GM19025 (cell line): ENCODE measurements around the gene CCP110.
A peak's percentile ranks its signal among the peaks of the same experiment; 100 is the strongest.

Experiments
- ATAC-seq: cut with Tn5 transposase; IDR thresholded peaks from one replicate; pipeline ENCODE4 v1.9.1; 2021; ENCODE audit warnings: mild to moderate bottlenecking, low read depth, moderate library complexity; ENCODE audit not compliant: unreplicated experiment

CCP110 gene

DNA sequence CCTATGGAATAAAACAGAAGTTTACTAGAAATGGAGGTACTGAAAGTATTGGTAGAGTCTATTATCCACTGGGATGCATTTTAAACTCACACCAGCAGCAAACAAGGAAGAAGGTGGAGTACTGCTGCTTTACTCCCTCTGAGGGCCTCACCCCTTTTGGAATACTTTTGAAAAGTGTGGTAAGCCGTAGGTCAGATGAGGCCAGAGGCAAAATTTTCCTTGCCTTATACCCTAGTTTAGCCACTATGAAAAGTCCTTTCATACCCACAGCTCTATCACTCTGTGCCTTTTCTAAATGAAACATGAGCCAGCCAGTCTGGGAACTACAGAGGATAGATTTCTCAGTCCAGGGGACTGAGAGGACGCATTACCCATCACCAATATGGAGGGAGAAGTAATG, 15.9 kb upstream of the CCP110 start:
- no peak for ATAC-seq

DNA sequence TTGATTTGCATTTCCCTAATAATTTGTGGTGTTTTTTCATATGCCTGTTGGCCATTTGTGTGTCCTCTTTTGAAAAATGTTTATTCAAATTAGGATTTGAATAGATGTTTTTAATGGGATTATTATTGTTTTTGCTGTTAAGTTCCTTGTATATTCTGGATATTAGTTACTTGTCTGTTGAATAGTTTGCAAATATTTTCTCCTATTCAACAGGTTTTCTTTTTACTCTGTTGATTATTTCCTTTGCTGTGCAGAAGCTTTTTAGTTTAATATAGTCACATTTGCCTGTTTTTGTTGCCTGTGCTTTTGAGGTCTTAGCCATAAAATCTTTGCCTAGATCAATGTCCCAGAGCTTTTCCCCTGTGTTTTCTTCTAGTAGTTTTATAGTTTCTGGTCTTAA, 11.4 kb upstream of the CCP110 start:
- ATAC-seq: no peak

GRCh38 chr16:19513377-19514053, 10.2 kb upstream of the CCP110 start:
- ATAC-seq: no peak

- ATAC-seq: no peak
Measured at GRCh38 chr16:19515757-19516156, 8.0 kb upstream of the CCP110 start.

DNA sequence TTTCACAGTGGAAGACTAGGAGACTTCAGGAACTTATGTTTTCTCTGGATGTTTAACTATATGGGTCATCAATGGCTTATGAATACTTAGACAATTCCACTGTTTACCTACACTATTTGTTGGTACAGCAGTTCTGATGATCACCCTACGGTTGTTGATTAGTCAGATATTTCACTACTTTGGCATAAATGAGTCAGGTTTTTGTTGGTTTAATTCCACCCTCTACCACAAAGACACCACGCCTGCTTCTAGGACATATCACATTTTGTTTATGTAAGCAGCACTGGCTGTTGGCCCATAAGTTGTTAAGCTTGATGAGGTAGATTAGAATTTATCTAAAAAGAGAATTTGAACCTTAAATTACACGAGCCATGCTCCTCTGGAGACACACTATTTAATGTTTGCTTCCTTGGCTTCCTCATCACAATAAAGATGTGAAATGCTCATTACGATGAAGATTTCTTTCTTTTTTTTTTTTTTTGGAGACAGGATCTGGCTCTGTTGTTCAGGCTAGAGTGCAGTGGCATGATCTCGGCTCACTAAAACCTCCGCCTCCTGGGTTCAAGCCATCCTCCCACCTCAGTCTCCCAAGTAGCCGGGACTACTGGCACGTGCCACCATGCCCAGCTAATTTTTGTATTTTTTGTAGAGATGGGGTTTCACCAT, 6.2 kb upstream of the CCP110 start:
- no peak for ATAC-seq

DNA sequence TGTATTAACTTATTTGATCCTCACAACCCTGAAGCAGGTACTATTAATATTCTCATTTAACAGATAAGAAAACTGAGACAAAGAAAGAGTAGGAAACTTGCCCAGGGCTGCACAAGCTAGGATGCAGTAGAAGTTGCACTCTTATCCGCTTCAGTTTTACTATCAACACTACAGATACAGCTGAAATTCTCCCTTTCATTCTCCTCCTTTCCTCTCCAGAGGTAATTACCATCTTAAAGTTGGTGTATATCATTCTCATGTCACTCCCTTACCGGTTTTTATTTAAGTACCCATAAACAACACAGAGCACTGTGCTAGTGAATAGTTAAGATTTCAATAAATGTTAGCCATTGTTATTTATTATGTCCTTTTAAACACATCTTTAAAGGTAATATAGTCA, 5.4 kb upstream of the CCP110 start:
- ATAC-seq: no peak

GRCh38 chr16:19520861-19521331, 2.8 kb upstream of the CCP110 start:
- no peak for ATAC-seq

DNA sequence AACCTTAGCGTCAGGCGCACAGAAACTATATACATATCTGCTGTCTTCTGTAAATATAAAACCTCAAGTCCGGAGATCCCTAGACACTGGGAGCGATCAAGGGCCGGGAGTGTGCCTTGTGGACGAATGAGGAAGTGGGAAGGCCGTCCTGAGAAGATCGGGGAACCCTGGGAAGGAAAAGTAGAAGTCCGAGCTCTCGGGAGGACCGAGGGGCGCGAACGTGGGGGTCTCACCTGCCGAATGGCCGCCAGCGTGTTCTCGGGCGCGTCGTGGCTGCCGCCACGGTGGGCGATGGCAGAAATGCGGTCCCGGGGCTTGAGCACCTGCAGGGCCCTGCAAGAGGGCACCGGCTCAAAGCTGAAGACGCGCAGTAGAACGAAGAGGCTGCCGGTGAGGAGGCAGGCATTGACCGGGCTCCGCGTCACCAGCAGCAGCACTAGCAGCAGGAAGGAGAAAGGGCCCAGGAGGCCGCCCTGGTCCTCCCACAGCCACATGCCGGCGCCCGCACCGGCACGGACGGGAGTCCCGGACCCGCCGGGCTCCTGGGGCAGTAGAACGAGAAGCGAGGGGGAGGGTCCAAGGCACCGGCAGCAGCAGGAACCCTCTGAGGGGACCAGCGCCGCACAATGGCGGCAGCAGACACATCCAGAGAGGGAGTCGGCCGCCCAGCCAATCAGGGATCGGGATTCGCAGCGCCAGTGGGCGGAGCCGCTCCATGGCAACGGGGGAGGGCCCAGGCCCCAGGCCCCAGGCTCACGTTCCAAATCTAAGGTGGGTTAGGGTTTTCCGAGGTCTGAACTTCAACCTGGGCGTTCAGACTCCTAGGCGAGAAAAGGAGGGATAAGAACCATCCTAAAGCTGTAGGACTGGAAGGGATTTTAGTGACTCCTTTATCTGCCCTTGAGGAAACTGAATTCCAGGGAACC, 2.0 kb upstream of the CCP110 start, which contains the start of gene GDE1:
TSS of gene GDE1 (minus strand) at position 628 of the 926 bp plus-strand sequence. CDS start at position 494, 134 bp downstream.
- peak; percentile 78 for ATAC-seq

GRCh38 chr16:19522397-19522732, 1.4 kb upstream of the CCP110 start:
- no peak for ATAC-seq

DNA sequence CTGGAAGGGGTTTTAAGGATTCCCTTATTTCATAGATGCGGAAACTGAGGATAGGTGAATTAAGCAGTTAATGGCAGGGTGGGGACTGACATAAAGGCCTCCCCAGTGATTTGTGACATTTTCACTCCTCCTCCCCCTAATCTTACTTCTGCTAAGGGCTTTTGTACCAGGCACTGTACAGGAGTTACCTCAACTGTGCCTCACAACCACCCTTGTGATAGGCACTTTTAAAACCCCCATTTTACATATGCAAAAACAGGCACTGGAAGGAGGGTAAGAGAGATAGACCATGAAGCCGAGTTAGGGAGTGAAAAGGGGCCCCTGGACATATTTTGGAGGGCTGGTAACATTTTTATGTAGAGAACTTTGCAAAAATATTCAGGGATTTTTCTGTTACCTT, 982 bp upstream of the CCP110 start:
- ATAC-seq: no peak

DNA sequence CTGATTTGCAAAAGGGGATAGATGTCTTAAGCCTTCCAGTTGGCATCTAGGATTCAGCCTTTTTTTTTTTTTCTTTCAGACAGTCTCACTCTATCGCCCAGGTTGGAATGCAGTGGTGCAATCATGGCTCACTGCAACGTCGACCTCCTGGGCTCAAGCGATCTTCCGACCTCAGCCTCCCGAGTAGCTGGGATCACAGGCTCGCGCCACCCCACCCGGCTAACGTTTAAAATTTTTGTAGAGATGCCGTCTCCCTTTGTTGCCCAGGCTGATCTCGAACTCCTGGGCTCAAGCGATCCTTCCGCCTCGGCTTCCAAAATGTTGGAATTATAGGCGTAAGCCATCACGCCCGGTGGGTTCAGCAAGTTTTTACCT, 571 bp upstream of the CCP110 start:
- ATAC-seq: no peak

DNA sequence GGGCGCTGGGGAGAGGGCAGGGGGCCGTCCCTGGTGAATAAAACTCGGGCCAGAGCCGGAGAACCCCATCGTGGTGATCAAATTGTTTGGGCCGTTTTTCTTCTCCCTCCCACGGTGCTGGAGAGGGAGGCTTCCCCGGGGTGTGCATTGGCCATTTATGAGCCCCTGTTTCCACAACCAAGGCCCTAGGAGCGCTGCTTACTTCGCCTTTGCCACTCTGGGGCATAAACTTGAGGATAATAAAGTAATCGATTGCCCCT, 544 bp downstream of the CCP110 start:
- ATAC-seq: no peak

- ATAC-seq: no peak
Measured at GRCh38 chr16:19524616-19525384, 1.1 kb downstream of the CCP110 start.

DNA sequence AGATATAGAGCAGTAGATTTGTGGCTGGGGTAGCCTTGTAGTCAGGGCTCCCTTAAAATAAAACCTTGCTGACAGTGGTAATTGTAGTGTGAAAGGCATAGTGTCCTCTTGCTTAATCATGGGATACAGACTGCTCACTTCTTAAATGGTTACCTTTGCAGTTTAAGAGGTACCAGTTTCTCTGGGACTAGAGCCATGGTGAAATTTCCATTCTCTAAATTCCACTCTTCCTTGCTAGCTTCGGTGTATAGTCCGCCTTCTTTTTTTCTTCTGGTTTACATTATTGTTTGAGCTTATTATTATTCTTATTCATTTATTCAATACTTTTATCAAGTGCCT, 1.6 kb downstream of the CCP110 start:
- ATAC-seq: no peak

DNA sequence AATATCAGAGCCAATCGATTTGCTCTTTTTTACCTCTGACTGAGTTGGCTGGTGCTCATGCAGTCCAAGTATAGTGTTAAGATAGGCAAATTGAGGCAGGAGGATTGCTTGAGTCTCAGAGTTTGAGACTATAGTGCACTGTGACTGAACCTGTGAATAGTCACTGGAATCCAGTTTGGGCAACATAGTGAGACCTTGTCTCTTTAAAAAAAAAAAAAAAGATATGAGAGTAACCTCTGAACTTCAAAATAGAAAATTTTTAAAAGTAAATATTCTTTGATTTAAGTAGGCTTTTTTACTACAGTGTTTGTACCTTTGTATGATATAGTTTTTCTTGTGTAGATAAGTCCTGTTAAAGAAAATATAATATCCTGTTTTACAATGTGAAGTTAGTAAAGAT, 3.4 kb downstream of the CCP110 start:
- no peak for ATAC-seq

DNA sequence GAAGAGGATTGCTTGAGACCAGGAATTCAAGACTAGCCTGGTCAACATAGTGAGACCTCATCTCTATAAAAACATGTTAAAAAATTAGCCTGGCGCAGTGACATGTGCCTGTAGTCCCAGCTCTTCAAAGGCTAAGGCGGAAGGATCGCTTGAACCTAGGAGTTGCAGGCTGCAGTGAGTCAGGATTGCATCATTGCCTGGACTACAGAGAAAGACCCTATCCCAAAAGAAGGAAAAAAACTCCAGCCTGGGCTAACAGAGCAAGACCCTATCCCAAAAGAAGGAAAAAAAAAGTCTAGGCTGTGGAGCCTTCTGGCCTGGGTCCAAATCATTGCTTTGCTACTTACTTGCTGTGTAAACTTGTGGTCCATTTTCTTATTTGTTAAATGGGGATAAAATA, 4.9 kb downstream of the CCP110 start:
- no peak for ATAC-seq

- no peak for ATAC-seq
Measured at GRCh38 chr16:19532601-19533000, 8.9 kb downstream of the CCP110 start.

DNA sequence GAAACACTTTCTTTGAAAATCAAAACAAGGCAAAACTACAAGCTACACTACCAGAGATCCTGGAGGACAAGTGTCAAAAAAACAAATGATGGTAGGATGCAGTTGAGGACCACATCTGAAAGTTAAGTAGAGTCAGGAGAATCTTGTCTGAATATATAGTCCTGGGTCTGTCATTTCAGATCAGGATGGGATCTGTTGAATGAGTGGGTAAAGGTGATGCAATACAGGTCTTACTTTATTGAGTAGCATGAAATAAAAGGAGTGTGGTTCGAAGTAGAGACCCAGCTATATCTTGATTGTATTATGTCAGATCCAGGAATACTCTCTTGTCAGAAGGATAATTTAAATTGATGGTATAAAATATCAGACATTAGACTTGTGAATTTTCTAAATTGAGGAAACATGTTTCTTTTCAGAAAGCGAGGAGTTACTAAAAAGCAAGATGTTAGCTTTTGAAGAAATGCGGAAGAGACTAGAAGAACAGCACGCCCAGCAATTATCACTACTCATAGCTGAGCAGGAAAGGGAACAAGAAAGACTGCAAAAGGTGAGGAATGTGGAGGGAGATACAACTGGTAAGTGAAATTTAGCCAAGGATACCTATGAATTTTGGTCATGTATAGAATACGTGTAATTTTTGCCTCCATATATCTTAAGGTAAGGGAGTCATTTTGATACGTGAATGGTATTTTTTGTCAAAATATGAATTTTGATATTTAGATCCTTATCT, 16.7 kb downstream of the CCP110 start:
- ATAC-seq: no peak

DNA sequence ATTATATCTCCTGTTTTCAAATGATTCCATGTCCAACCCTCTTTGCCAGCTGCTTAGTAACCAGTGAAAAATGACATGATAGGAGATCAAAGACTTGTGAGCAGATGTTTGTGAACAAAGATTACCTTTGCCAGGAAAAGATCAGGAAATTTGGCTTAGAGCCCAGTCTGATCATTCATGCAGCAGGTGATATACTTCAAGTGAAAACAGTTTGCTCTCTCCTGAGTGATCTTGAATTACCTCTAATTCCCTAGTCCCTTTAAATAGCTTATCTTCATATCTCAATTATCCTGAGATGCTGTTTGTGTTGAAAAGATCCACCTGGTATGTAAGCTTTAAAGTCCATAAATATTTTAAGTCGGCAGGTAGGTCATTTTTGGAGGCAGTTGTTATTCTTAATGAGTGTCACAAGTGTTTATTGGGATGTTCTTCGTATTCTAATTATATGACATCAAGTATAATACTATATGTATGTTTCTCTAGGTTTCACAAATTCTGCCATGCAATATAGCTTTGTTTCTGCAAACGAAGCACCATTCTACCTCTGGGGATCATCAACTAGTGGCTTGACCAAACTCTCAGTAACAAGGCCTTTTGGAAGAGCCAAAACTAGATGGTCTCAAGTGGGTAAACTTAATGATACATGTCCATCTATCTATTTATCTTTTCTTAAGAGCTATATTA, 18.5 kb downstream of the CCP110 start:
- ATAC-seq: no peak
